HepG2 (cell line): ENCODE measurements around the gene GAPDH. TPM values are rescaled to one million over a fixed set of nuclear protein-coding genes. Genes with fewer than 3 reads are reported as not detected.

Experiments
- AKNA ChIP-seq: sonication (generic); formaldehyde crosslinking; IDR thresholded peaks from 2 replicates; pipeline ENCODE4 v1.4.0; 2020; ENCODE audit warnings: missing genetic modification reagents, borderline replicate concordance
- BCL6 ChIP-seq: IDR thresholded peaks from 2 replicates; pipeline ENCODE4 v1.6.1; 2016; ENCODE audit warnings: missing genetic modification reagents, missing compliant biosample characterization
- FOXK2 ChIP-seq: fragments of 450-650 bp; IDR thresholded peaks from 2 replicates; pipeline ENCODE4 v1.6.1; 2016
- FOXP1 ChIP-seq, 2 experiments: fragments of 450-650 bp in 1 of 2; IDR thresholded peaks; 2 replicates each; pipeline ENCODE4 v1.6.1; 2017 to 2018; ENCODE audit warnings: antibody characterized with exemption in 1 of 2
- MBNL3 ChIP-seq: fragments of 250-450 bp; sonication (Bioruptor Pico); conservative IDR thresholded peaks from 2 replicates; pipeline ENCODE4 v1.8.0; 2022; ENCODE audit warnings: mild to moderate bottlenecking, inconsistent platforms
- NR2F1 ChIP-seq, 2 experiments: fragments of 450-650 bp in 1 of 2; formaldehyde crosslinking in 1 of 2; IDR thresholded peaks; 2 replicates each; pipeline versions ENCODE4 v1.5.0 to v1.6.1; 2016 to 2020; ENCODE audit warnings: mild to moderate bottlenecking in 1 of 2, missing compliant biosample characterization in 1 of 2, missing genetic modification reagents in 1 of 2, moderate library complexity in 1 of 2
- SKI ChIP-seq: fragments of 450-650 bp; IDR thresholded peaks from one replicate; pipeline ENCODE4 v1.6.1; 2018; ENCODE audit warnings: mild to moderate bottlenecking; ENCODE audit not compliant: partially characterized antibody
- TEAD2 ChIP-seq: sonication (generic); formaldehyde crosslinking; IDR thresholded peaks from 2 replicates; pipeline ENCODE4 v1.9.0; 2021; ENCODE audit warnings: missing genetic modification reagents
- THAP9 ChIP-seq: sonication (generic); formaldehyde crosslinking; IDR thresholded peaks from 2 replicates; pipeline ENCODE4; 2020; ENCODE audit warnings: missing genetic modification reagents, mild to moderate bottlenecking, borderline replicate concordance
- ZBTB44 ChIP-seq: sonication (generic); formaldehyde crosslinking; IDR thresholded peaks from 2 replicates; pipeline ENCODE4 v1.4.0; 2020; ENCODE audit warnings: missing genetic modification reagents
- ZMYM3 ChIP-seq: sonication (generic); formaldehyde crosslinking; IDR thresholded peaks from 2 replicates; pipeline ENCODE4 v1.5.1; 2020; ENCODE audit warnings: mild to moderate bottlenecking, missing genetic modification reagents
- ZNF230 ChIP-seq: sonication (generic); formaldehyde crosslinking; IDR thresholded peaks from 2 replicates; pipeline ENCODE4 v1.4.0; 2020; ENCODE audit warnings: mild to moderate bottlenecking, missing genetic modification reagents
- ZNF33B ChIP-seq: sonication (generic); formaldehyde crosslinking; IDR thresholded peaks from 2 replicates; pipeline ENCODE4 v1.5.1; 2020; ENCODE audit warnings: mild to moderate bottlenecking, missing genetic modification reagents
- ZNF703 ChIP-seq: sonication (generic); formaldehyde crosslinking; IDR thresholded peaks from 2 replicates; pipeline ENCODE4 v1.5.1; 2020; ENCODE audit warnings: missing genetic modification reagents, mild to moderate bottlenecking, moderate library complexity, borderline replicate concordance
- polyA plus RNA-seq, 8 experiments: library from polyadenylated mRNA; depleted of rRNA in 3 of 8; stranded (reverse) in 7 of 8; unstranded in 1 of 8; fragments of >200 nt; fragmentation: Illumina TruSeq in 4 of 8; extraction: Trizol in 4 of 8; gene quantifications; 2 replicates each; pipeline versions ENCODE4 v1.2.1 to v1.2.3, GENCODE V29; 2011 to 2016; ENCODE audit warnings: low read depth in 4 of 8, missing spikeins in 1 of 8, mixed read lengths in 1 of 8; ENCODE audit not compliant: insufficient read depth in 1 of 8
- total RNA-seq, 5 experiments: library from RNA; depleted of rRNA; stranded (reverse); fragments of >200 nt; fragmentation: Illumina TruSeq; extraction: Trizol; gene quantifications; 2 replicates each; pipeline ENCODE4 v1.2.3, GENCODE V29; 2016; ENCODE audit warnings: low read depth in 1 of 5
- TF ChIP-seq, protein P1 (sequence below): sonication (generic); formaldehyde crosslinking; IDR thresholded peaks from 2 replicates; pipeline ENCODE4 v1.4.0; 2020; ENCODE audit warnings: missing genetic modification reagents, low read depth, mild to moderate bottlenecking, borderline replicate concordance
- TF ChIP-seq, protein P2 (sequence below): sonication (generic); formaldehyde crosslinking; IDR thresholded peaks from 2 replicates; pipeline ENCODE4 v1.5.1; 2020; ENCODE audit warnings: mild to moderate bottlenecking, missing genetic modification reagents, borderline replicate concordance

GAPDH gene
- total and polyA plus RNA-seq, 2 of the 13 experiments (the other 11 are each of a cell fraction or from before 2014, with no cell fraction given), result 3,038 to 12,722 TPM

DNA sequence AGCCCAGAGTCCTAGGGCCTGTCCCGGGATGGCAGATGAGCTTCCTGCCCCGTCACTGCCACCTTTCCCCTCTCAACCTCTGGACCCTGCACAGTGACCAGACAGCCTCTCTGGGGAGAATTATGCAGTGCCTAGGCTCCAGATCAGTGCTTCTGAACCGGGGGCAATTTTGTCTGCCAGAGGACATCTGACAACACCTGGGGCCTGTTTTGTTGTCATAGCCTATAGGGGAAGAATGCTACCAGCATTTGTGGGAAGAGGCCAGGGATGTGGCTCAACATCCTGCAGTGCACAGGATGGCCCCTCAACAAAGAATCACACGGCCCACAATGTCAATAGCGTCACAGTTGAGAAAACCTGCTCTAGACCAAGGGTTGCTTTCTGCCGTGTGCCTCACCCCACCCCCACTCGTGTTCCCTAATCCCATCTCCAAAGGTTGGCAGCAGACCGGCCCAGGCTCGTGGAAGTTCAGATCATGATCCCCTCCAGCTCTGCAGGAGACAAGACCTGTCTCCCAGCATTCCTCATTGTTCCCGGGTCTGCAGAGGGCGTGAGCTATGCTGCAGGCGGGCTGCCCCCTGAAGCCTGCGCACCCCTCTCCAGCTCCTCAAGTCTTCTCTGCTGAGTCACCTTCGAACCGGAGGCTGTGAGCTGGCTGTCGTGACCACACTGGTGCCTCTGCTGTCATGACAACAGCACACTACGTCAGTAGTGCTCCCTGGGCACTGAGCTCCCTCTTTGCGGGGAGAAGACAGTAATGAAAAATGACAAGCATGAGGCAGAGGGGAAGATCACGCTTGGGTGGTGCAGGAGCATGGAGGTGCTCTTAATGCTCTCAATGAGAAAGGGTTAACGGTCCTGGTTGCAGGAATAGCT, 2.0 kb upstream of the GAPDH start (continued):
- TF ChIP-seq AKNA, result no peak
- TF ChIP-seq TEAD2 (CRISPR knock-in tag), result no peak
- no peak for TF ChIP-seq FOXP1 (IDR thresholded peaks at IDR 0.05)
- TF ChIP-seq FOXP1 (CRISPR knock-in tag; IDR thresholded peaks at IDR 0.05), result peak; percentile 68
- TF ChIP-seq, protein P1, sequence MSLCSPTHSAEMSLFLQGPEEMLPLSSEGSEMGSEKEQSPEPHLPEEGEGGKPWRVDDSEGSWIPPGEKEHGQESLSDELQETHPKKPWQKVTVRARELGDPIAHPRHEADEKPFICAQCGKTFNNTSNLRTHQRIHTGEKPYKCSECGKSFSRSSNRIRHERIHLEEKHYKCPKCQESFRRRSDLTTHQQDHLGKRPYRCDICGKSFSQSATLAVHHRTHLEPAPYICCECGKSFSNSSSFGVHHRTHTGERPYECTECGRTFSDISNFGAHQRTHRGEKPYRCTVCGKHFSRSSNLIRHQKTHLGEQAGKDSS (CRISPR knock-in tag), result no peak
- TF ChIP-seq MBNL3 (CRISPR knock-in tag), result no peak
- peak; percentile 58 for TF ChIP-seq SKI
- TF ChIP-seq BCL6 (CRISPR knock-in tag), result no peak
- 0 out of 2 replicates have a peak, but pooled peaks have one; percentile 39 for TF ChIP-seq ZNF230 (CRISPR knock-in tag)
- peak in 1 of 2 experiments; percentile 55; a peak in 3 of 4 replicates for TF ChIP-seq NR2F1 (CRISPR knock-in tag; IDR thresholded peaks at IDR 0.05)
- TF ChIP-seq, protein P2, sequence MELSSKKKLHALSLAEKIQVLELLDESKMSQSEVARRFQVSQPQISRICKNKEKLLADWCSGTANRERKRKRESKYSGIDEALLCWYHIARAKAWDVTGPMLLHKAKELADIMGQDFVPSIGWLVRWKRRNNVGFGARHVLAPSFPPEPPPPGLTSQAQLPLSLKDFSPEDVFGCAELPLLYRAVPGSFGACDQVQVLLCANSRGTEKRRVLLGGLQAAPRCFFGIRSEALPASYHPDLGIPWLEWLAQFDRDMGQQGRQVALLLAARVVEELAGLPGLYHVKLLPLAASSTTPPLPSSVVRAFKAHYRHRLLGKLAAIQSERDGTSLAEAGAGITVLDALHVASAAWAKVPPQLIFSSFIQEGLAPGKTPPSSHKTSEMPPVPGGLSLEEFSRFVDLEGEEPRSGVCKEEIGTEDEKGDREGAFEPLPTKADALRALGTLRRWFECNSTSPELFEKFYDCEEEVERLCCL, result peak; percentile 79; the same call in 1 of the 2 replicates
- peak; percentile 29; the same call in 1 of the 2 replicates for TF ChIP-seq ZMYM3 (CRISPR knock-in tag)
- TF ChIP-seq ZNF703, result no peak
- TF ChIP-seq ZBTB44 (CRISPR knock-in tag), result no peak
- peak; percentile 43; the same call in 1 of the 2 replicates for TF ChIP-seq THAP9
- TF ChIP-seq ZNF33B (CRISPR knock-in tag), result no peak
- TF ChIP-seq FOXK2, result peak; percentile 27; the same call in 1 of the 2 replicates
